ENCODE results near the gene FAM9A.

DNA sequence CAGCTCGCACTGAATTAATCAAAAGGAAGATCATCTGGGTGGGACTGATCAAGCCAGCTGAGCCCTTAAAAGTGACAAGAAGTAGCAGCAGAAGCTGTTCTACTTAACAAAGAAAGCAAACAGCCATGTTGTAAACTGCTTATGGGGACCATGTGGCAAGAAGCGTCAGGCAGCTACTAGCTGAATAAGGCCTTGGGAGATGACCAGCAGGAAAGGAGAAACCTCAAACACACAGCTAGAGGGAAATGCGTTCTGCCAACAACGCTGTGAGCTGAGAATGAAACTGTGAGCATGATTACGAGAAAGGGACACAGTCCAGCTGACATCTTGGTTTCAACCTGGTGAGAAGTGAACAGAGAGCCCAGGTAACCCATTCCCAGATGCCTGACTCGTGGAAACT, 49.3 kb upstream of the FAM9A start:
- TF ChIP-seq GATA3 (IDR thresholded peaks at IDR 0.05; ENCODE audit: low read depth, low read length), result no peak
- no peak for TF ChIP-seq GATA2 (IDR thresholded peaks at IDR 0.05; ENCODE audit: low read depth, low read length)

All from SH-SY5Y (cell line).